Measurements from ENCODE around the gene MUCL1.

DNA sequence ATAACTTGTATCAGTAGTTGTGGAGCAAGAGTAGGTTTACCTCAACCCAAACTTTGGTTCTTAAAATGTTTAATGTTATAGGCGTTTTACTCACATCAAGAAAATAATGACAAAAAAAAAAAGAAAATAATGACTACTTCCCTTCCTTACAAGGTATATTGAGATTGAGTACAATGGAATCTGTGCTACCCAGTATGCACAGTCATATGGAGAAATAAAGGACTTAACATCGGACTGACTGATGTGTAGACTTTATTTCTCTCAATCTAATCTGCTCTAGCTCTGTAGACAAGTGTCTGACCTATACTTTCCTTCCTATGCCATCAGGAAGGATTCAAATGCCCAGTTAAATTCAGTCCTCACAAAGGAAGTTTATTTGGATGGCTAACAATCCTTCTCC, 14.4 kb downstream of the MUCL1 start:
- TF ChIP-seq, protein P1, sequence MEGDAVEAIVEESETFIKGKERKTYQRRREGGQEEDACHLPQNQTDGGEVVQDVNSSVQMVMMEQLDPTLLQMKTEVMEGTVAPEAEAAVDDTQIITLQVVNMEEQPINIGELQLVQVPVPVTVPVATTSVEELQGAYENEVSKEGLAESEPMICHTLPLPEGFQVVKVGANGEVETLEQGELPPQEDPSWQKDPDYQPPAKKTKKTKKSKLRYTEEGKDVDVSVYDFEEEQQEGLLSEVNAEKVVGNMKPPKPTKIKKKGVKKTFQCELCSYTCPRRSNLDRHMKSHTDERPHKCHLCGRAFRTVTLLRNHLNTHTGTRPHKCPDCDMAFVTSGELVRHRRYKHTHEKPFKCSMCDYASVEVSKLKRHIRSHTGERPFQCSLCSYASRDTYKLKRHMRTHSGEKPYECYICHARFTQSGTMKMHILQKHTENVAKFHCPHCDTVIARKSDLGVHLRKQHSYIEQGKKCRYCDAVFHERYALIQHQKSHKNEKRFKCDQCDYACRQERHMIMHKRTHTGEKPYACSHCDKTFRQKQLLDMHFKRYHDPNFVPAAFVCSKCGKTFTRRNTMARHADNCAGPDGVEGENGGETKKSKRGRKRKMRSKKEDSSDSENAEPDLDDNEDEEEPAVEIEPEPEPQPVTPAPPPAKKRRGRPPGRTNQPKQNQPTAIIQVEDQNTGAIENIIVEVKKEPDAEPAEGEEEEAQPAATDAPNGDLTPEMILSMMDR (IDR thresholded peaks at IDR 0.05) = no peak
- no peak for TF ChIP-seq POLR2A (IDR thresholded peaks at IDR 0.05)
- no peak for TF ChIP-seq POLR2AphosphoS5 (IDR thresholded peaks at IDR 0.05)
